HG02973 (cell line): ENCODE measurements around the gene PRR15L.

Source experiments
- ATAC-seq: cut with Tn5 transposase; IDR thresholded peaks from one replicate; pipeline ENCODE4 v1.9.1; 2021; ENCODE audit warnings: moderate library complexity; ENCODE audit not compliant: unreplicated experiment

PRR15L gene

GRCh38 chr17:47962901-47963300 is 5.2 kb upstream of the PRR15L start:
- no peak for ATAC-seq

GRCh38 chr17:47961406-47961805 is 3.7 kb upstream of the PRR15L start:
- ATAC-seq = no peak

GRCh38 chr17:47959825-47960655 is 2.4 kb upstream of the PRR15L start:
- ATAC-seq = no peak

GRCh38 chr17:47956791-47957590 is 692 bp downstream of the PRR15L start:
- no peak for ATAC-seq

GRCh38 chr17:47955497-47956461 is 1.9 kb downstream of the PRR15L start:
- no peak for ATAC-seq

GRCh38 chr17:47953909-47954308 is 3.8 kb downstream of the PRR15L start:
- no peak for ATAC-seq

GRCh38 chr17:47952171-47953021 is 5.3 kb downstream of the PRR15L start:
- ATAC-seq = no peak

- ATAC-seq = no peak
Observed at GRCh38 chr17:47950448-47950847, 7.2 kb downstream of the PRR15L start.

GRCh38 chr17:47949946-47950345 is 7.7 kb downstream of the PRR15L start:
- ATAC-seq = no peak

GRCh38 chr17:47949197-47949759 is 8.4 kb downstream of the PRR15L start:
- no peak for ATAC-seq

GRCh38 chr17:47948706-47949196 is 8.9 kb downstream of the PRR15L start:
- no peak for ATAC-seq

- peak; percentile 52 for ATAC-seq
Observed at GRCh38 chr17:47946929-47947397, 10.7 kb downstream of the PRR15L start.

GRCh38 chr17:47946516-47946915 is 11.2 kb downstream of the PRR15L start:
- ATAC-seq = no peak

- ATAC-seq = no peak
Observed at GRCh38 chr17:47945529-47946508, 11.9 kb downstream of the PRR15L start.

- no peak for ATAC-seq
Observed at GRCh38 chr17:47945080-47945479, 12.6 kb downstream of the PRR15L start.

- no peak for ATAC-seq
Observed at GRCh38 chr17:47942568-47942967, 15.1 kb downstream of the PRR15L start.

GRCh38 chr17:47942096-47942510 is 15.6 kb downstream of the PRR15L start:
- ATAC-seq = no peak
